ENCODE results near the gene PTPRG. TPM values are rescaled to one million over a fixed set of nuclear protein-coding genes. Genes with fewer than 3 reads are reported as not detected.
A peak's percentile ranks its signal among the peaks of the same experiment; 100 is the strongest.

PTPRG gene
- total RNA-seq, 1 experiment from 2014 or later: 69.3 TPM

GRCh38 chr3:61812517-61812916 is 251.1 kb downstream of the PTPRG start:
- no peaks in the 10 kb centered on the region for H3K36me3 Mint-ChIP-seq (ENCODE audit: insufficient read depth in 1 of 3, low read depth in 3 of 3)
- Histone ChIP-seq H2BK5ac (ENCODE audit: insufficient read length, low read length) (no peak overlapping the region), H2BK12ac (ENCODE audit: insufficient read length, low read depth, low read length) (no peak overlapping the region), H4K5ac (ENCODE audit: insufficient read length, low read depth, low read length) (no peak overlapping the region), H3K56ac (ENCODE audit: insufficient read length, low read depth, low read length) (no peak overlapping the region), H3K14ac (ENCODE audit: insufficient read depth, low read length) (no peak overlapping the region), H3K9ac (ENCODE audit: extremely low read depth, insufficient read length, low read length) (no peak overlapping the region), H4K20me1 (ENCODE audit: control insufficient read depth, insufficient read depth, insufficient read length) (no peaks in the 10 kb centered on the region), H3K18ac (ENCODE audit: insufficient read length, low read depth, low read length) (no peak overlapping the region), H3T11ph (ENCODE audit: low read length) (no peak overlapping the region), H2AFZ (ENCODE audit: low read length) (no peak overlapping the region), H2BK120ac (ENCODE audit: low read depth, low read length, poor library complexity, severe bottlenecking) (no peak overlapping the region), H4K8ac (replicated peaks; ENCODE audit: insufficient read length, low read depth, low read length) (no peak overlapping the region), H3K23ac (ENCODE audit: insufficient read length, low read depth, low read length) (no peak overlapping the region), H3K9me3 (ENCODE audit: control insufficient read depth, low read depth, low read length) (no peaks in the 10 kb centered on the region), H2AK5ac (ENCODE audit: insufficient read length, low read length) (no peak overlapping the region), H2BK20ac (ENCODE audit: low read depth, low read length, poor library complexity, severe bottlenecking) (no peak overlapping the region), H4K91ac (ENCODE audit: insufficient read length, low read depth, low read length) (no peak overlapping the region), H2BK15ac (ENCODE audit: low read depth, low read length) (no peak overlapping the region), H3K4me2 (ENCODE audit: insufficient read depth, insufficient read length, low read length) (no peak overlapping the region), H3K27ac (ENCODE audit: insufficient read length, low read depth, low read length) (no peak overlapping the region), H3K27me3 (ENCODE audit: insufficient read depth, low read length) (no peaks in the 10 kb centered on the region), H3K79me1 (ENCODE audit: insufficient read depth, low read depth, low read length, poor library complexity, severe bottlenecking) (peaks cover 9% of the 10 kb centered on the region), H3K23me2 (ENCODE audit: insufficient read length, low read depth, low read length, poor library complexity, severe bottlenecking) (no peaks in the 10 kb centered on the region), H3K4me1 (ENCODE audit: insufficient read depth, low read length) (peaks cover 9% of the 10 kb centered on the region; the same call in 1 of the 2 replicates), H3K79me2 (ENCODE audit: insufficient read depth, low read length) (peaks cover 12% of the 10 kb centered on the region; the same call in 1 of the 2 replicates), H3K4ac (ENCODE audit: low read depth, low read length) (no peak overlapping the region)
- H3K4me3 Mint-ChIP-seq: no peak overlapping the region
- H3K9me3 Mint-ChIP-seq: no peaks in the 10 kb centered on the region
- H3K27me3 Mint-ChIP-seq (ENCODE audit: low read depth): no peaks in the 10 kb centered on the region
- H3K4me1 Mint-ChIP-seq: peaks cover 47 to 49% of the 10 kb centered on the region in 2 experiments
- DNase-seq: no peak
- peak overlapping the region in 1 of 3 experiments; percentile 74; a peak in 4 of 7 replicates for H3K27ac Mint-ChIP-seq
- no CpG with 5 or more reads among the region's 3 CpGs for WGBS (ENCODE audit: extremely low coverage, insufficient read length, low lambda C conversion rate)
- no peak for TF ChIP-seq CTCF (conservative IDR thresholded peaks at IDR 0.05)
